HepG2 (cell line): ENCODE measurements around the gene LDB3. TPM values are rescaled to one million over a fixed set of nuclear protein-coding genes. Genes with fewer than 3 reads are reported as not detected.

Source experiments
- ATAC-seq: fragments of 200-7000 bp; cut with Tn5 transposase; 3 replicates; pipeline ENCODE4 v1.9.1; 2020; ENCODE audit warnings: mild to moderate bottlenecking, moderate library complexity
- BruUV-seq: library from RNA; stranded (reverse); fragments of 400-500 nt; replicated peaks from 2 replicates; lab custom pipeline; 2021; lab: Mats Ljungman, UMichigan
- CTCF ChIA-PET: fragments of 300-600 bp; formaldehyde crosslinking; extraction: SDS; loops from one replicate; lab custom pipeline; 2021; ENCODE audit warnings: low total read pairs, inconsistent platforms, low intra/inter-chr PET ratio; lab: Yijun Ruan, JAX
- POLR2A ChIA-PET: fragments of 350-600 bp; sonication (Branson Sonifier 250); formaldehyde crosslinking; loops from one replicate; lab custom pipeline; 2020; ENCODE audit warnings: antibody characterized with exemption, inconsistent platforms; lab: Yijun Ruan, JAX
- DNase-seq: peaks from one replicate; pipeline ENCODE4 v3.0.0-alpha.2; 2015; ENCODE audit warnings: low spot score
- FAIRE-seq: peaks from 3 replicates; lab custom pipeline; 2011; peaks lifted over from hg19 to GRCh38; lab: Jason Lieb, UNC
- H2AFZ ChIP-seq: one replicate; pipeline ENCODE4 v1.6.1; 2011; ENCODE audit warnings: low read length, inconsistent platforms
- H3K27ac ChIP-seq: fragments of 300-600 bp; 3 replicates; pipeline ENCODE4 v1.8.0; 2011; ENCODE audit warnings: mixed run types, mild to moderate bottlenecking, mixed read lengths, low read length, inconsistent platforms; ENCODE audit not compliant: insufficient read depth; ENCODE audit errors: extremely low read length
- H3K27me3 ChIP-seq, 2 experiments: fragments of 200-600 bp in 1 of 2; 2 replicates in 1 of 2; 3 replicates in 1 of 2; pipeline versions ENCODE4 v1.6.0 to v1.8.0; 2011; ENCODE audit warnings: low read length in 2 of 2, mild to moderate bottlenecking in 2 of 2, moderate library complexity in 2 of 2, inconsistent platforms in 1 of 2; ENCODE audit not compliant: insufficient read depth in 2 of 2, control insufficient read depth in 1 of 2
- H3K36me3 ChIP-seq, 2 experiments: fragments of 200-600 bp in 1 of 2; replicated peaks in 1 of 2; 2 replicates in 1 of 2; 3 replicates in 1 of 2; pipeline versions ENCODE4 v1.5.1 to v1.8.0; 2011; ENCODE audit warnings: low read length in 2 of 2, inconsistent platforms in 1 of 2; ENCODE audit not compliant: insufficient read depth in 2 of 2, control insufficient read depth in 1 of 2
- H3K4me1 ChIP-seq: 2 replicates; pipeline ENCODE4 v1.5.1; 2012; ENCODE audit warnings: low read length, inconsistent platforms; ENCODE audit not compliant: insufficient read depth
- H3K4me2 ChIP-seq: 2 replicates; pipeline ENCODE4 v1.6.0; 2011; ENCODE audit warnings: low read depth, low read length, inconsistent platforms
- H3K4me3 ChIP-seq, 3 experiments: fragments of 200-600 bp in 1 of 3; sonication (generic), shearing (Covaris generic) in 1 of 3; replicated peaks in 1 of 3; 2 replicates each; pipeline ENCODE4 v1.5.1; 2011 to 2016; ENCODE audit warnings: low read length in 3 of 3, inconsistent platforms in 2 of 3, low read depth in 2 of 3, mild to moderate bottlenecking in 2 of 3, control low read depth in 1 of 3, mixed read lengths in 1 of 3; ENCODE audit not compliant: insufficient read depth in 1 of 3
- H3K79me2 ChIP-seq: one replicate; pipeline ENCODE4 v1.6.1; 2011; ENCODE audit warnings: low read length, inconsistent platforms; ENCODE audit not compliant: insufficient read depth
- H3K9ac ChIP-seq: 2 replicates; pipeline ENCODE4 v1.6.0; 2011; ENCODE audit warnings: mild to moderate bottlenecking, low read depth, low read length, inconsistent platforms; ENCODE audit not compliant: insufficient read depth
- H3K9me3 ChIP-seq: 2 replicates; pipeline ENCODE4 v1.5.1; 2012; ENCODE audit warnings: mild to moderate bottlenecking, low read length
- H4K20me1 ChIP-seq: 2 replicates; pipeline ENCODE4 v1.6.0; 2011; ENCODE audit warnings: inconsistent platforms, mild to moderate bottlenecking, low read length, moderate library complexity; ENCODE audit not compliant: insufficient read depth
- ARID5B ChIP-seq: IDR thresholded peaks from 2 replicates; pipeline ENCODE4 v1.4.0; 2020; ENCODE audit warnings: mild to moderate bottlenecking, missing genetic modification reagents
- CHD4 ChIP-seq: fragments of 200-600 bp; sonication (generic); IDR thresholded peaks from 2 replicates; pipeline ENCODE4 v1.7.0; 2017; ENCODE audit warnings: mild to moderate bottlenecking, low read length, borderline replicate concordance
- HNRNPL ChIP-seq: fragments of 200-400 bp; formaldehyde crosslinking; IDR thresholded peaks from 2 replicates; pipeline ENCODE4 v1.6.1; 2017; ENCODE audit warnings: mild to moderate bottlenecking, low read depth, low read length
- KLF13 ChIP-seq: sonication (generic); formaldehyde crosslinking; IDR thresholded peaks from 2 replicates; pipeline ENCODE4 v1.4.0; 2020; ENCODE audit warnings: mild to moderate bottlenecking, missing genetic modification reagents
- KMT2A ChIP-seq: sonication (generic); formaldehyde crosslinking; IDR thresholded peaks from 2 replicates; pipeline ENCODE4 v1.4.0; 2020; ENCODE audit warnings: missing genetic modification reagents
- MYC ChIP-seq: sonication (generic); formaldehyde crosslinking; IDR thresholded peaks from 2 replicates; pipeline ENCODE4 v1.9.0; 2021; ENCODE audit warnings: missing genetic modification reagents, borderline replicate concordance
- PLSCR1 ChIP-seq: sonication (generic); formaldehyde crosslinking; IDR thresholded peaks from 2 replicates; pipeline ENCODE4 v1.5.0; 2020; ENCODE audit warnings: missing genetic modification reagents, mild to moderate bottlenecking, borderline replicate concordance
- UBTF ChIP-seq: sonication (generic); formaldehyde crosslinking; IDR thresholded peaks from 2 replicates; pipeline ENCODE4 v1.4.0; 2020; ENCODE audit warnings: mild to moderate bottlenecking, missing genetic modification reagents
- ZBTB1 ChIP-seq: sonication (generic); formaldehyde crosslinking; IDR thresholded peaks from 2 replicates; pipeline ENCODE4 v1.4.0; 2020; ENCODE audit warnings: missing genetic modification reagents, borderline replicate concordance
- ZFP91 ChIP-seq: sonication (generic); formaldehyde crosslinking; IDR thresholded peaks from 2 replicates; pipeline ENCODE4 v1.9.0; 2022; ENCODE audit warnings: missing genetic modification reagents, mild to moderate bottlenecking, borderline replicate concordance
- ZNF33A ChIP-seq: sonication (generic); formaldehyde crosslinking; IDR thresholded peaks from 2 replicates; pipeline ENCODE4 v1.5.1; 2020; ENCODE audit warnings: missing genetic modification reagents, mild to moderate bottlenecking, moderate library complexity, borderline replicate concordance
- ZNF468 ChIP-seq: sonication (generic); formaldehyde crosslinking; IDR thresholded peaks from 2 replicates; pipeline ENCODE4 v1.8.0; 2022; ENCODE audit warnings: mild to moderate bottlenecking, moderate library complexity, missing genetic modification reagents
- ZNF563 ChIP-seq: sonication (generic); formaldehyde crosslinking; IDR thresholded peaks from 2 replicates; pipeline ENCODE4 v1.8.0; 2022; ENCODE audit warnings: mild to moderate bottlenecking, moderate library complexity, missing genetic modification reagents
- ZNF747 ChIP-seq: sonication (generic); formaldehyde crosslinking; IDR thresholded peaks from 2 replicates; pipeline ENCODE4 v1.8.1; 2023; ENCODE audit warnings: missing genetic modification reagents, mild to moderate bottlenecking, borderline replicate concordance
- ZSCAN21 ChIP-seq: sonication (generic); formaldehyde crosslinking; IDR thresholded peaks from 2 replicates; pipeline ENCODE4 v1.8.0; 2022; ENCODE audit warnings: mild to moderate bottlenecking, missing genetic modification reagents, moderate library complexity, borderline replicate concordance
- WGBS: methylation state at CpG from one replicate; pipeline ENCODE4 v1.1.6; 2017; ENCODE audit warnings: low lambda C conversion rate; 5-methylcytosine and 5-hydroxymethylcytosine counted together
- in situ Hi-C: cut with HindIII; loops from 2 replicates; pipeline ENCODE4 v1.10.0; 2017; ENCODE audit warnings: low pct_unique_long_range_greater_than_20kb; ENCODE audit not compliant: extremely low pct_ligation_motif_present
- intact Hi-C: fragments of 100-400 bp; cut with micrococcal nuclease; formaldehyde crosslinking; loops from one replicate; pipeline ENCODE4 v1.10.0; 2022; ENCODE audit not compliant: unreplicated experiment
- polyA plus RNA-seq, 8 experiments: library from polyadenylated mRNA; depleted of rRNA in 3 of 8; stranded (reverse) in 7 of 8; unstranded in 1 of 8; fragments of >200 nt; fragmentation: Illumina TruSeq in 4 of 8; extraction: Trizol in 4 of 8; gene quantifications; 2 replicates each; pipeline versions ENCODE4 v1.2.1 to v1.2.3, GENCODE V29; 2011 to 2016; ENCODE audit warnings: low read depth in 4 of 8, missing spikeins in 1 of 8, mixed read lengths in 1 of 8; ENCODE audit not compliant: insufficient read depth in 1 of 8
- total RNA-seq, 5 experiments: library from RNA; depleted of rRNA; stranded (reverse); fragments of >200 nt; fragmentation: Illumina TruSeq; extraction: Trizol; gene quantifications; 2 replicates each; pipeline ENCODE4 v1.2.3, GENCODE V29; 2016; ENCODE audit warnings: low read depth in 1 of 5

The LDB3 gene
- total and polyA plus RNA-seq, 2 of the 13 experiments (the other 11 are each of a cell fraction or from before 2014, with no cell fraction given) = not detected

- no peak overlapping the region for H2AFZ ChIP-seq
- no peaks in the 10 kb centered on the region for H3K4me1 ChIP-seq
- DNase-seq (no peak), FAIRE-seq (no peak)
- peaks cover 12 to 51% of the 10 kb centered on the region in 2 experiments; a peak in 4 of 5 replicates for H3K27me3 ChIP-seq
- TF ChIP-seq ZFP91 (CRISPR knock-in tag) (no peak), UBTF (no peak), MYC (CRISPR knock-in tag) (no peak), ZNF33A (no peak), ZNF747 (CRISPR knock-in tag) (no peak), ZBTB1 (CRISPR knock-in tag) (no peak), PLSCR1 (no peak), ZNF468 (CRISPR knock-in tag) (no peak), ZSCAN21 (CRISPR knock-in tag) (no peak), ARID5B (CRISPR knock-in tag) (no peak), ZNF563 (CRISPR knock-in tag) (no peak), HNRNPL (no peak), CHD4 (no peak), KMT2A (no peak), KLF13 (CRISPR knock-in tag) (no peak)
- TF ChIP-seq, all 625 proteins: peak for 0
- Histone ChIP-seq H3K9me3 (no peaks in the 10 kb centered on the region), H3K79me2 (no peaks in the 10 kb centered on the region), H3K27ac (no peak overlapping the region), H4K20me1 (no peaks in the 10 kb centered on the region; the same call in 1 of the 2 replicates), H3K4me3 (no peak overlapping the region), H3K4me2 (no peak overlapping the region), H3K9ac (no peak overlapping the region), H3K36me3 (no peaks in the 10 kb centered on the region)
- CTCF ChIA-PET = no interaction called here
- intact Hi-C loops (no loop called here), in situ Hi-C loops (no loop called here)
- POLR2A ChIA-PET = no interaction called here
- ATAC-seq = no peak
- no TSS peak for BruUV-seq
- WGBS = 51% methylated on average over 11 of the region's 13 CpGs
These were observed 10.9 kb downstream of the LDB3 start for GRCh38 chr10:86678999-86679792.
